GM19452 (cell line): ENCODE measurements around the gene IFIH1.

ENCODE experiments used
- ATAC-seq: cut with Tn5 transposase; IDR thresholded peaks from one replicate; pipeline ENCODE4 v1.9.1; 2021; ENCODE audit not compliant: unreplicated experiment

The IFIH1 gene

GRCh38 chr2:162312853-162313252 lies 5.6 kb downstream of the IFIH1 start:
- ATAC-seq, result no peak

GRCh38 chr2:162308747-162309503 lies 9.6 kb downstream of the IFIH1 start:
- ATAC-seq, result peak; percentile 71

DNA sequence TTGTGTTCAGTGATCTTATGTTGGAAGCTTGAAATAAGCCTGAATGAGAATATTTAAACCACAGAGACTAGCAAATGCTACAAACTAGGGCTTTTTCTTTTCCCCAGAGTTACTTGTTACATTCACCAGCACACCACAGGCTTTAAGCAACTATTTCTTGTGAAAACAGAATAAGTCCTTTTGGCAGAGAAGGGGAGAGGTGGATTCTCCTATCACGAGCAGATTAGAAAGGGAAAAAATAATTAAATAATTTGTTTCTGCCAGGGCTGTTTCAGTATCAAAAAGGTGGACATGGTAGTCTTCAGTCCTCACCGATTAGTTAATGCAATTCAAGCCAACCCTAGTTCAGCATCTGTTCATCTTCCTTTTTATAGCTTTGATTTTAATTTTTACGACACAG lies 12.6 kb downstream of the IFIH1 start:
- no peak for ATAC-seq

- no peak for ATAC-seq
Measured at GRCh38 chr2:162301877-162302276, 16.6 kb downstream of the IFIH1 start.

DNA sequence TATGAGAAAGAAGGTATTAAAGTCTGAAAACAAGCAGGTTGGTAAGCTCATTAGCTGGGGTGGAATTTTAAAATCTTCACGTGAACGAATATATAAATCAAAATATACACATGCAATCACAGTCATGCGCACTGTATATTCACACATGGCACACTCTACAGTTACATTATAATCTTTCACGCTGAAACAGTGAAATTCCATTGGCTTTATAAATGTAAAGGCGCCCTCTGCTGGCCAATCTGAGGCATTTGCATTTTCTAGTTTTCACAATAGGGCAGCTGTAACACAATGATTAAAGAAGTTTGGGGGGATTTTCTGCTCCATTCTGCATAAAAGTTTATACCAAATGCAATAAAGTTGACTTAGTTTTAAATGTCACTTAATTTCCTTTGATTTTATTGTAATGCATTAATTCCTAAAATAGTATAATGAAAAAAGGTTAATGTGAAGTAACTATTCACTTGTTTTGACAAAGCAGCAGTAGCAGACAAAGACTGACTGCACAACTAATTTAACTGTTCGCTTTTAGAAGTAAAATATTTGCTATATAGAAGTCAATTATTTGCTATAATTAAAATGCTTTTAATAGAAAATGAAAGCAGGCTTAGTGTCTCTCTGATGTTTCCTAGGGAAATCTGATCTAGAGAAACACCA lies 17.2 kb downstream of the IFIH1 start:
- ATAC-seq, result peak; percentile 77

GRCh38 chr2:162300266-162300665 lies 18.2 kb downstream of the IFIH1 start:
- no peak for ATAC-seq

DNA sequence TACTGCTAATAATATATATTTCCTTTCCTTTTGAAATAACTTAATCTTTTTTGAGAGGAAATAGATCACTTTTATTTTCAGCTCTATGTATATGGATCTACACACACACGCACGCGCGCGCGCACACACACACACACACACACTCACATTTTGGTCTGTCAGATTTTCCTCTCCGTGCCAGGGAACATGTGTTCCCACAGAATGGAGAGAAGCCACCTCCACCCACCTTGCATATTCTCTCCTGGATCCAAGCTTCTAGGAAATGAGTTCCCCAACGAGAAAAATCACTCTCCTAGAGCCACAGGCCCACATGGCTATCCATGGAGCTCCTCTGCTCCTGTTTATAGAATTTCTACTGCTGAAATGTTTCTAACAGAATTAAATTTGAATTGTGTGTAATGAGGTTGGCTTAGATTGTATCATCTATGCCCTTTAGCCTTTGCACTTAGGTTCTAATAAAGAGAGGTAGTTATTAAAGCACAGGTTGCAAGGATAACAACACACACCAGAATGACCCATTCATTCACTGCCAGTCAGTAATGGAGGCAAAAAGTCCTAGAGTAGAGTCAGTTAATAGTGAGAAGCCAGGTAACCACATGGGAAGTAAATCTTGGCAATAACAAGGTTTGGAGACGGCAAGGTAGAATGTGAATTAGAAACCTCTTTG lies 19.7 kb downstream of the IFIH1 start:
- ATAC-seq, result no peak

GRCh38 chr2:162297925-162298552 lies 20.4 kb downstream of the IFIH1 start:
- peak; percentile 55 for ATAC-seq

DNA sequence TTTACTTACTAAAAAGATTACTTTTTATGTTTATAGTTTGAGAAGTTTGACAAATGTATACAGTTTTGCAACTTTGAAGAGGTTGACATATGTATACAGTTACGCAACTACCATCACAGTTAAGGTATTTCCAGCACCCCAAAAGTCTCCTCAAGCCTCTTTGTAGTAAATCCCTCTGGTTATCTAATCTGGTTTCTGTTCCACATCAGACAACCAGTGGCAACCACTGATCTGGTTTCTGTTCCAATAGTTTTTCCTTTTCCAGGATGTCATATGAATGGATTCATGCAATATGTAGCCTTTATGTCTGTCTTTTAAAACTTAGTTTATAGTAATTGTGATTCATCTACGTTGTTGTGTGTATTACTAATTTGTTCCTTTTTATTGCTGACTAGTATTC lies 23.5 kb downstream of the IFIH1 start:
- no peak for ATAC-seq

- ATAC-seq, result no peak
Measured at GRCh38 chr2:162293122-162293786, 25.2 kb downstream of the IFIH1 start.

DNA sequence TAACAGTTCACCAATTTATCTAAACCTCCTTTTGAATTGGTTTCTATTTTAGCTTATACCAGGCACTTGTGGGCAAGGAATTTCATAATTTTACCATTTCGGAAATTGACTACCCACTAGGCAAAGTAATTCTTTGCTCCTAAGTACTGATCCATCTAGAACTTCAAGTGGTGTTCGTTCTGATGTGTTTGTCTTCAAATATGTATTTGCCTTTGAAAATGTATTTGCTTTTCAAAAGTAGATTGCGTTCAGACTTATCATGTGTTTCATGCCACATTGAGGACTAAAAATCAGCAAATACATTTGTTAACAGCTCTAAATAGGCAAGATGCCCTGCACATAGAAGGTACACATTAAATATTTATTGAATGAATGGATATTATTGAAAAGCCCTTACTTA lies 26.7 kb downstream of the IFIH1 start:
- no peak for ATAC-seq

GRCh38 chr2:162282765-162283425 lies 35.6 kb downstream of the IFIH1 start:
- no peak for ATAC-seq

- no peak for ATAC-seq
Measured at GRCh38 chr2:162280654-162281053, 37.8 kb downstream of the IFIH1 start.

DNA sequence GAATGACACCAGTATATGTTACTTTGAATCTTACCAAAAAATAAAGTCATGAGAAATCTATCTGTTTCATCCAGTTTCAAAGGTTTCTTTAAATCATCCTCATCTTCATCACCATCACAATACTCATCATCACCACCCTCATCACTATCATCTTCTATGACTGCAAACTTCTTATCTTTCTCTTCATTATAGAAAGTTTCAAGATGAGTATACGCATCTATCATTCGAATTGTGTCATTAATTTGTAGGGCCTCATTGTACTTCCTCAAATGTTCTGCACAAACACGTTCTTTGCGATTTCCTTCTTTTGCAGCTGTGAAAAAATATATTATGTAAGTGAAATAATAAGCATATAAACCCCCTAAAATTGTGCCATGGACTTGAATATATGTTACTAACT lies 41.1 kb downstream of the IFIH1 start:
- ATAC-seq, result no peak

DNA sequence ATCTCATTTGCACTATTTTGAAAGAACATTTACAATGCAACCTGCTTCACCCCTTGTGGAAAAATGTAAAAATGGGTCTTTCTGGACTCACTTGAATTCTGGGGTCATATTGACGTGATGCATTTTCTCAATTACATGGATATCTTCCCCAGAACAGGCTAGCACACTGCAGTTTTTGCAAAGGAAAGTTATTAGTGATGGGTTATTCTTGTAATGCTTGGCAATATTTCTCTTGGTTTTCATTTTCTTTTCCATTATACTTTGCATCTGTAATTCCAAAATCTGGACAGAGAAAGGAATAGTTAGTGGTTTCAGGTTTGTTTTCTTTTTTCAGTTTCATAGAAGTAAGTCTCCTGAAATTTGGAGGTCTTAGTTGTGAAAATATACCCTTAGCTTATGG lies 50.5 kb downstream of the IFIH1 start:
- ATAC-seq, result no peak

DNA sequence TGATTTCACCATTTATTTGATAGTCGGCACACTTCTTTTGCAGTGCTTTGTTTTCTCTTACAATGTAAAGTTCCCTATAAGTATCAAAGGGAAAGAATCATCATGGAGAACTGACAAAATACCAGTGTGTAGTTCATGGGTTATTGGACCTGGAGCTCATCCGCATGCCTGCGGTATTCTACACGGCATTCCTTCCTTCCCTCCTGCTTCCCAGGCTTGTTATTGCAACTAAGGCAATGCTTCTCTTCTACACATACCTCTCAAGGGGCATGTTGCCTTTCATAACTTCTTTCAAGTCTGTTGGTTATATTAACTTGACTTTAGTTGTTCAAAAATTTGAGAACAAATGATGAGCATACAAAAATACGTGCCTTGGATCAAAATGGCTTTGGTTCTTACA lies 51.0 kb downstream of the IFIH1 start:
- ATAC-seq, result no peak

DNA sequence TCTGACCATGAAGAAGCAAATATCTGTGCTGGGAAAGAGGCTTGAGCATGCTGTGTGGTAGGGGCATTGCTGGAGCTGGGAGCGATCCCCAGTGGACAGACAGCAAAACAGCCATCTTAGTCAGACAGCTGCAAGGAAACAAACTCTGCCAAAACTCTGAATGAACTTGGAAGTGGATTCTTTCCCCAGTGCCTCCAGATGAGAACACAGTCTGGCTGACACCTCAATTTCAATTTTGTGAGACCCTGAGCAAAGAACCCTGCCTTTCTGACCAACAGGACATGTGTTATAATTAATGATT lies 52.1 kb downstream of the IFIH1 start:
- no peak for ATAC-seq

GRCh38 chr2:162265666-162266459 lies 52.6 kb downstream of the IFIH1 start:
- no peak for ATAC-seq

DNA sequence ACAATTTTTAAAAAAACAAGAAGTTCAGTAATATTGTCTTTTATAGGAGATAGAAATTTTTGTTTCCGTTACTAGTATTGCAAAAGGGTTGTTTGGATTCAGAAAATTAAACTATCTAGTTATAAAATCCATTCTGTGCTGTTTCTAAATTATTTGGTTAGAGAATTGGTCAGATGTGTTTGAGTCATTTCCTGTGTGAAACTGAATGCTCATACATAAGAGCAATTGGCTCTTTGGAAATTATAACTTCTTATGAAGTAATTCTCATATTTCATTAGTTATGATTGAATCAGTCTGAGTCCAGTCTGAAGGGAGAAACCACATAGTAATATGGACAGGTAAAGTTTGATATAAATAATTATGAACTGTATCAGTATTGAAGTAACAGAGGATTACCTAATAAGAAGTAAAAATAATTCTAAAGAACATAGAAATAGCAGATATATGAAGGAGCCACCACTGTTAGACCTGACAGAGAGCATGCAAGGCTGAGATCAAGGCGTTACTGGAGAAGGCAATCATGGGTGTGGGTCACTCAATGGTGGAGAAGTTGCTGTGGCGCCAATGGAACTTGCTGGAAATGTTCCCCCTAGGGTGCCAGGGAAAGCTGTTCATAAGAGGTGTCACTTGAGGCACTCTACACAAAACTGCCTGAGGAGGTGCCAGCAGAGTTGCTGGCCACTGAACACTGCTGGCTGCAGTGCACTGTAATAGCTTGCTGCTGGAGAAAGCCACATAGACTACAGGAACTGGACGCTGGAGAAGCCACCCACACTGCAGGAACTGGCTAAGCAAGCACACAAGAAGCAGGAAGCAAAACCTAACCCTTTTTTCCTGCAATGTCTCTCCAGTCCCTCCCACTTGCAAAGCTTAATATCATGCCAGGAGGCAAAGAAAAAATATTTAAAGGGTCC lies 57.2 kb downstream of the IFIH1 start:
- ATAC-seq, result peak; percentile 68
